GM21447 (cell line): ENCODE results near the gene ZNF331.

Experiments
- ATAC-seq: cut with Tn5 transposase; IDR thresholded peaks from one replicate; pipeline ENCODE4 v1.9.1; 2021; ENCODE audit not compliant: unreplicated experiment

Gene ZNF331

GRCh38 chr19:53520547-53521372, 17.2 kb upstream of the ZNF331 start:
- peak; percentile 98 for ATAC-seq

- ATAC-seq, result no peak
Observed at GRCh38 chr19:53521373-53522202, 16.4 kb upstream of the ZNF331 start.

GRCh38 chr19:53525922-53526321, 12.0 kb upstream of the ZNF331 start:
- ATAC-seq, result no peak

- ATAC-seq, result no peak
Observed at GRCh38 chr19:53530622-53531021, 7.3 kb upstream of the ZNF331 start.

- ATAC-seq, result no peak
Observed at GRCh38 chr19:53531457-53531856, 6.5 kb upstream of the ZNF331 start.

GRCh38 chr19:53532362-53532761, 5.6 kb upstream of the ZNF331 start:
- ATAC-seq, result no peak

- ATAC-seq, result no peak
Observed at GRCh38 chr19:53536225-53536548, 1.8 kb upstream of the ZNF331 start.

- ATAC-seq, result peak; percentile 11
Observed at GRCh38 chr19:53537121-53537520, 824 bp upstream of the ZNF331 start.

GRCh38 chr19:53538378-53539109, 599 bp downstream of the ZNF331 start:
- peak; percentile 20 for ATAC-seq

- no peak for ATAC-seq
Observed at GRCh38 chr19:53540091-53540490, 2.1 kb downstream of the ZNF331 start.

- ATAC-seq, result no peak
Observed at GRCh38 chr19:53541971-53542370, 4.0 kb downstream of the ZNF331 start.

GRCh38 chr19:53545271-53546065, 7.5 kb downstream of the ZNF331 start:
- ATAC-seq, result no peak

- no peak for ATAC-seq
Observed at GRCh38 chr19:53546758-53547513, 9.0 kb downstream of the ZNF331 start.

GRCh38 chr19:53549340-53549739, 11.4 kb downstream of the ZNF331 start:
- ATAC-seq, result no peak

- ATAC-seq, result no peak
Observed at GRCh38 chr19:53552001-53552721, 14.2 kb downstream of the ZNF331 start.

GRCh38 chr19:53553156-53553555, 15.2 kb downstream of the ZNF331 start:
- ATAC-seq, result no peak

GRCh38 chr19:53553865-53554791, 16.2 kb downstream of the ZNF331 start:
- ATAC-seq, result peak; percentile 57

- ATAC-seq, result no peak
Observed at GRCh38 chr19:53554804-53555203, 16.9 kb downstream of the ZNF331 start.
